SHP77 (cell line): ENCODE data around the gene ITGA1.
"Not testable (repeated sequence)": the region's sequence is repeated elsewhere in the genome, so short reads cannot be mapped to it uniquely, and the experiment has no call there.

Source experiments
- DNase-seq, 2 experiments: peaks; one replicate each; lab custom pipeline; 2025; lab: John Stamatoyannopoulos, UW

The ITGA1 gene

GRCh38 chr5:52865991-52866390 lies 78.3 kb downstream of the ITGA1 start:
- DNase-seq: not testable (repeated sequence)

DNA sequence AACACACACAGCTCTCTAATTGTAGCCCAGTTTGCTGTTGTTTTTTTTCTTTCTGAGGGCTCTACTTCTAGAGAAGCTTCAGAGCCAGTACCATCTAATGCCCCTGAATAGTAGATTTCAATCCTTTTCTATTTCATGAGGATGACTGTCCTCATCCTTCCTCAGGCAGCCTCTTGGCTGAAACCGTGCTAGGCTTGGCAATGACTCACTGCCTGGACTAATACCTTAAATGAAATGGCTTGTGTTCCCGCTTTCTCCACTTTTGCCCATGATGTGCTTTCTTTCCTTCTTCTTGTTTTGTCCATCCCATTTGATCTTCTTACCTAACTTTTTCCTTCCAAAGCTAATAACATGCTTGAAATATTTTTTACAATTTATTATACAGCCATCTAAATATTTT lies 80.1 kb downstream of the ITGA1 start:
- no peak for DNase-seq

DNA sequence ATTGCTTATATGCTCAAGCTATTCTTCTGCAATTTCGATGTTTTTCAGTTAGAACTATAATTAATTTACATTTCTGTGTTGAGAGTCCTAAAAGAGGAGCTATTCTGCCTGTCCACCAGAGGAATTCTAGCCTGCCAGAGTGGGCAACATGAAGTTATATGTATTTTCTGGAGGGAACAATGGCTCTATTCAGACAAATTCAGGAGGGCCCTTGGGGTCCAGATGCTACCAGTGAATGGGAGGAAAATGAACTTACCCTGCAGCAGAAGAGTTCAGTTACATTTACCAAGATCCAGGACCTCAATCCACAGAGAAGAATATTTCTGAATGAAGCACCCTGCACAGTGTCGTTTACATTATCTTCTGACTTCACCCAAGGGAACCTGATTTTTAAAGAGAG lies 80.7 kb downstream of the ITGA1 start:
- no peak for DNase-seq

DNA sequence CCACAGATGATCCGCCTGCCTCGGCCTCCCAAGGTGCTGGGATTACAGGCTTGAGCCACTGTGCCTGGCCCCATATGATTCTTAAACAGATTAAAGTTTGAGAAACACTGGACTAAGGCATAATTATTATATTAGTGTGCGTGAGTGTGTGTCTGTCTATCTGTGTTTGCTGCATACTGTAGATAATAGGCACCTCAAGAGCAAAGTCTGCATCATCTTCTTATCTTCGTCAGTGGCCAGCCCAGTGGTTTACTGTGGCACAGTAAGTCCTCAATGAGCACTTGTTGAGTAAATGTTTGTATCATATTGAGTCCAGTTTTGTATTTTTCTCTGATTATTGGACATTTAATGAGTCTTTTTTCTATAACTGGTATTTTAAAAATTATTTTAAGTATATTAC lies 81.7 kb downstream of the ITGA1 start:
- no peak for DNase-seq

GRCh38 chr5:52870448-52870847 lies 82.7 kb downstream of the ITGA1 start:
- no peak for DNase-seq

- no peak for DNase-seq
Measured at GRCh38 chr5:52875827-52876226, 88.1 kb downstream of the ITGA1 start.

GRCh38 chr5:52876456-52876855 lies 88.7 kb downstream of the ITGA1 start:
- DNase-seq: no peak

DNA sequence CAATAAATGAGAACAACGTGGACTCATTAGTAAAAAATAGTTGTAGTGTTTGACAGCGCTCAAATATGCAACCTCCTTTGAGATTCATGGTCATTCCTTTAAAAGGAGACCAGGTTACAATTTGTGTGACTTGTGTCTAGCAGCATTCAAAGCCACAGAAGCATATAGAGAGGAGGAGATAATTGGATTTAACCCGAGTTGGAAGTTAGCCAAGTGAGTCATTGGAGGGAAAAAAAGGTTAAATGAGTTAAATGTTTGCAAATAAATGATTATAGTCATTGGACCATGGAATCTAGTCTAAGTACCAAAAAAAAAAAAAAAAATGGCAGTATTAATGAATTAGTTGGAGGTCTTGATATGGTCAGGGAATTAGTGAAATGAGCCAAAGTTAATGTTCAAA lies 90.9 kb downstream of the ITGA1 start:
- DNase-seq: no peak

DNA sequence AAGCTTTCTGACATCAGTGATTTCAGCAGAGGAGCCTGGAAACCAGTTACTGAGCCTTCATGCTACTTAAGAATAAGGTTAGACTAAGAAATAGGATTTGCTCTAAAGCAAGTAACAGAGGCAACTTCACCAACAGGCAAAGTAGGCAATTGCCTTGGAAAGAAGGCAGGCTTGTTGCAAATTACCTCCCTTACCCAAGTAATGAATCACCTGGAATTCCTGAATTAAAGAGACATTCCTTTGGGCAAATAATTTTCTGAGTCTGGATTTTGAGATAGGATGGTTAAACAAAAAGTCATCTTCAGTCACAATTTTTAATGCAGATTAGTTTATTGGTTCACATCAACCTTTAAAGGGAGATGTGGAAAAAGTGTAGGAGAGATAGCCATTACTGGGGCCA lies 92.8 kb downstream of the ITGA1 start:
- DNase-seq: no peak

GRCh38 chr5:52881468-52881867 lies 93.8 kb downstream of the ITGA1 start:
- no peak for DNase-seq

- DNase-seq: no peak
Measured at GRCh38 chr5:52883110-52883509, 95.4 kb downstream of the ITGA1 start.

- no peak for DNase-seq
Measured at GRCh38 chr5:52884453-52884852, 96.7 kb downstream of the ITGA1 start.

DNA sequence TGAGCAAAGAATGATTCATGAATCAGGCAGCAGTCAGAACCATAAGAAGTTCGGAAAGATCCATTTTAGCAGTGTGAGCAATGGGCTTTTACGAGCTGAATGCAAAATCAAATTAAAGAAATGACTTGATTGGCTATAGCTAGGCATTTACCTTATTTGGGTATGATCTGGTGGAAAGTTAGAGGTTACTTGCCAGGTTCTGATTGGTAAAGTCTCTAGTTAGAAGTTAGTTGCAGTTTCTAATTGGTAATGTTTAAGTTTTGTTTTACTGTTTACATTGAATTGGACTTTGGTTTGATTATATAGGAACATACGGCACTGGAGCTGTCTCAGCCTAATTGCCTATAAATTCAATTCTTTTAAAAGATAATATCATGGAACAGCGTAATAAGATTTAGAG lies 97.9 kb downstream of the ITGA1 start:
- no peak for DNase-seq

DNA sequence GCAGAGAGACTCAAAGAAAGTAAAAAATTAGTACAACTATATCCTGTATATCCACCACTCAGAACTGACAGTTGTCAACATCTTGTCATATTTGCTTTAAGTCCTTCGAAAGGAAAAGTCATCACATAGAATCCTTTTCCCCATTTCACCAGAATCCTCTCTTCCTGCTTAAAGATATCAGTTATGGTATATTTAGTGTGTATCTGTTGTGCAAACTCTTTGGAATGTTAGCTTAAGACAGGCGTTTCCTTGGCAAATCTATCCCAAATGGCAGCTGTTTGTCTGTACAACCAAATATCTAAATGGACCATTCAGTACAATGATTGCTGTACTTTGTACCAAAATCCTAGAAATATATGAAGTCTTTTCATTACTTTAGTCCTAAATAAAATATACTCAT lies 98.5 kb downstream of the ITGA1 start:
- no peak for DNase-seq

DNA sequence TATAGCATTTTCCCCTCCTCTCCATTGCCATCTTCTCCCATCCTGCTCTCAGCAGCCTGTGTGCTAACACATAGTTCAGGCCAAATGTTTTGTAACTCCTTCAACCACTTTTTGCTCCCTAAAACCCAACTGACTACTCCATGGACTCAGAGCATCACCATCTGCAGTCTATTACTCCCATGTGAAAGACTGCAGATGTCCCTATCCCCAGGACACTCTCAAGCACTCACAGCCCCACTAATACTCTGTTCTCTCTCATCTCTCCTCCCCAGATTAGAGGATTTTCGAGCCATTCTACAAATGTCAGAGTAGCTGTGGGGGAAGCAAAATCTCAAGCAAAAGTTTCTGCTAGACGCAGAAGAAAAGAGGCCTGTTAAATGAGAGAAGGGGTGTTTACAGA lies 99.3 kb downstream of the ITGA1 start:
- no peak for DNase-seq

DNA sequence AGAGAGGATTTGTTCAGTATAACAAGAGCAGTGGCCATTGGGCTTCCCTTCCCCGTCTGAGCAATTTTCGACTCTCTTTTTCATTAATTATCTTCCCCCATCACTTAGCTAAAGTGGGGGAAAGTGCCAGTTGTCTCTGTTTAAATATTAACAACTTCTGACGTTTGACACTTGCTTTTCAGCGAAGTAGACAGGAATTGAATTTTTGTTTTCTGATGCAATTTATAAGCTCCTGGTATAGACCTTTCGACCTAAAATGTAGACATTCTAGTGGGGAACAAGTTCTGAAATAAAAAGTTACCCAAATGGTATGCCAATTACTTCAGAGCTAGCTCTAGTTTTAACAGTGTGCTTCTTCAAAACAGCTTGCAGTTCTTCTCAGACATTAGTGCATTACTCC lies 100.6 kb downstream of the ITGA1 start:
- DNase-seq: no peak

GRCh38 chr5:52892242-52892878 lies 104.6 kb downstream of the ITGA1 start:
- DNase-seq: no peak

- no peak for DNase-seq
Measured at GRCh38 chr5:52893105-52893504, 105.4 kb downstream of the ITGA1 start.

DNA sequence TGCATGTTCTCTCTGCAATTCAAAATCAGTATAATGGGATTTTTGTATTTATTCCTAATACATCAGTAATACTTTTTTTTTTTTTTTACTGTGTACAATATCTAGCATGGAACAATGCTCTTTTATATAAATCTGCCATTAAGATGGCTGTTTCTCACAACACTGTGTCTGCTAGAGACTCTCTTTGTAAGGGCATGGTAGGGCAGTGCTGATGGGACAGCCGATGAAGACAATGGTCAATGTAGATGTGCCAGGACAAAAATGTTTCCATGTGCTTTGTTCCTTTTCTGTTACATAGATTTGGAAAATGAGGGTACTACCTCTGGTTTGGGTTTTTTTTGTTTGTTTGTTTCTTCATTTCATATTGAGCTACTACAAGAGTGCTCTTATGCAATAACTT lies 106.1 kb downstream of the ITGA1 start:
- no peak for DNase-seq

DNA sequence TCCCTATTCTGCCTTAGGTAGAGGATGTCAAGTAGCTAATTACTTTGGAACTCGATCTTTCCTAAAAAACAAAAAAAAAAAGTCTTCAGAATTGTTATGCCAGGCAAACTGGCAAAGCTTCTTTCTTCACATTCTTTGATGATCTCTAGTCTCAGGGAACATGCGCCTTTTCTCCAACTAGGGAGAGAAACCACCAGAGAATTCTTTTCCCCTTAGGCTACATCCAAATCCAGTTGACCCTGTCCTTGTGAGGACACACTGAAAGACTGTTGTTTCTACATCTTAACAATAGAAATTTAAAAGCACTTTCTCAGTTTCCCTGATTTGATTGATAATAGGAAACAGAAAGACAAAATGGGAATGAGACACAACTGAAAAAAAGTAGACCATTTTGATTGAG lies 106.7 kb downstream of the ITGA1 start:
- DNase-seq: no peak

GRCh38 chr5:52895075-52895474 lies 107.4 kb downstream of the ITGA1 start:
- DNase-seq: no peak

- DNase-seq: no peak
Measured at GRCh38 chr5:52895572-52896413, 108.1 kb downstream of the ITGA1 start.

GRCh38 chr5:52896534-52897237 lies 109.0 kb downstream of the ITGA1 start:
- DNase-seq: no peak
